IPS-15b (cell line): ENCODE results near the gene KCNG4.

Source experiments
- H3K27me3 ChIP-seq: one replicate; pipeline ENCODE4 v1.6.1; 2013; ENCODE audit warnings: low read length; ENCODE audit not compliant: control insufficient read depth, insufficient read depth
- H3K36me3 ChIP-seq: one replicate; pipeline ENCODE4 v1.6.1; 2013; ENCODE audit warnings: low read length; ENCODE audit not compliant: control insufficient read depth, insufficient read depth
- H3K4me1 ChIP-seq: one replicate; pipeline ENCODE4 v1.6.1; 2013; ENCODE audit warnings: mild to moderate bottlenecking, low read length; ENCODE audit not compliant: control insufficient read depth, insufficient read depth
- H3K4me3 ChIP-seq: one replicate; pipeline ENCODE4 v1.5.1; 2013; ENCODE audit warnings: low read depth, low read length
- H3K9ac ChIP-seq: one replicate; pipeline ENCODE4 v1.6.1; 2013; ENCODE audit warnings: low read depth, mild to moderate bottlenecking, low read length
- H3K9me3 ChIP-seq: one replicate; pipeline ENCODE4 v1.6.1; 2013; ENCODE audit warnings: mild to moderate bottlenecking, low read length; ENCODE audit not compliant: control insufficient read depth, insufficient read depth

The KCNG4 gene

DNA sequence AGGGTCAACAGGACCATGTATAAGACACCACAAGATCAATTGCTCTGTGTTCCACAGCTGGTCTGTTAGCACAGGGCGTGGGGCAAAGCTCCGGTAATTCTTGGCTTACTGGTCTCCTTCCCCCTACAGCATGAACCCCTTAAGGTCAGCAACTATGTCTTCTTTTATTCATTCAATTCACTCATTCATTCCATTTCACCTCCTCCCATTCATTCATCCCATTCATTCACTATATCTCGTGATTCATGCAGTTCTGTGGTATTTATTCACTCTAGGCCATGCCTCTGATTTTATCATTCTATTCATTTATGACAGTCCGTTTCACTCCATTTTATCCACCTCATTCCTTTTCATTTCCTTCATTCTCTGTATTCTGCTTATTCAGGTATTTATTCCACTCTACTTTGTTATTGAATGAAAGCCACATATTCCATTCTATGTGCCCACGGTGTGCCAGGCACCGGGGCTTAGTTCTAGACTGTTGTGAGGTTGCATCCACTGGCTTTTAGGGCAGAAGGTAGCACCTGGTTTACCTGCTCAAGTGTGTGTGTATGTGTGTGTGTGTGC lies 35.9 kb upstream of the KCNG4 start:
- Histone ChIP-seq H3K4me3 (no peak overlapping the region), H3K27me3 (peaks cover 4% of the 10 kb centered on the region), H3K9me3 (no peaks in the 10 kb centered on the region)

DNA sequence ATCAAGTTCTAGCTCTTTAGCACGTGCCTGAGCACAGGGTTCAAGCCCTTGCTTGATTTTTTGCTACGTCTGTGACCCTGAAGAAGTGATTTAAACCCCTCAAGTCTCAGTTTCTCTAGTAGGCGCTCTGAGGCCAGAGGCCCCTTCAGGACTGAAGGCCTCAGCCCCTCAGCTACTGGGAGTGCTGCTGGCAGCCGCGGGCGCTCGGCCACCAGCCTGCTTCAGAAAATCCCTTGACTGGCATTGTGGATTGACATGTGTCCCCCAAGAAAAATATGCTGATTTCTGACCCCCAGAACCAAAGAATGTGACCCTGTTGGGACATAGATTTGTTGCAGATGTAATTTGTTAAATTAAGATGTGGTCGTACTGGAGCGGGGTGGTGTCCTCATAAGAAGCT lies 34.7 kb upstream of the KCNG4 start:
- Histone ChIP-seq H3K9me3 (no peaks in the 10 kb centered on the region), H3K27me3 (peaks cover 4% of the 10 kb centered on the region), H3K4me3 (no peak overlapping the region), H3K4me1 (peaks cover 8% of the 10 kb centered on the region), H3K9ac (no peak overlapping the region), H3K36me3 (no peaks in the 10 kb centered on the region)

More for the DNA sequence above, 35.9 kb upstream of the KCNG4 start:
- peaks cover 8% of the 10 kb centered on the region for H3K4me1 ChIP-seq
- no peak overlapping the region for H3K9ac ChIP-seq
- no peaks in the 10 kb centered on the region for H3K36me3 ChIP-seq

DNA sequence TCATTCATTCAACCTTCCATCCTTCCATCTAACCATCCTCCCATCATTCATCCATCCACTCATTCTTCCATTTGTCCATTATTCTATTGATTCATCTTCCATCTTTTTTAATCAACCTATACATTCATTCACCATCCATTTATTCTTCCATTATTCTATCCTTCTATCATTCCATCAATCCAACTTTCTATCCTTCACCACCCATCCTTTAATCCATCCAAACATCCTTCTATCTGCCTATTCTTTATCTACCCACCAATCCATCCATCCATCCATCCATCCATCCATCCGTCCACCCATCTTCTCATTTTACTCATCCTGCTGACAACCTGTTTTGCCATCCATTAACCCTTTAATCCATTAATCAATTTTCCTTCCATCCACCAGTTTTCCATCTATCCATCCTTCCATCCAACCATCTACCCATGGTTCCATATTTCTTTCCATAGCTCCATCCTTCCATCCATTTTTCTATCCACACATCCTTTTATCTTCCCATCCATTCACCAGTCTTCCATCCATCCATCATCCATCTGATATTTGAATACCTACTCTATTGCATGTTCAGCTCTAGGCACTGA lies 33.0 kb upstream of the KCNG4 start:
- Histone ChIP-seq H3K36me3 (no peaks in the 10 kb centered on the region), H3K9me3 (no peaks in the 10 kb centered on the region), H3K4me3 (no peak overlapping the region), H3K4me1 (no peaks in the 10 kb centered on the region), H3K27me3 (peaks cover 4% of the 10 kb centered on the region), H3K9ac (no peak overlapping the region)

DNA sequence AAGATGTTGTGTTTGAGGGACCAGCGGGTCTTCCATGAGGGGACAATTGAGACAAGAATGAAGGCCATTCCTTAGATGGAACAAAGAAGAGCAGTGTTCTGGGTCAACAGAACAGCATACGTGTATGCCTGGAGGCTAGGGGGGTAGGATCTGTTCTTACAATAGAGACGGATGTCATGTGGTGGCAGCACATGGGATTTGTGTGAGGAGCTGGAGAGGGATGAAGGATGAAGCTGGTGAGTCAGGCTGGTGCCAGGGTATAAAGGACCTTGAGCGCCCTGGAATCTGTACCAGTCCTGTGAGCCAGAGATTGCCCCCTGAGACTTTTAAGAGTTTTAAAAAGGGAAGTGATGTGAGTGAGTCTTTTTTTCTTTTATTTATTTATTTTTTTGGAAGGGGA lies 32.1 kb upstream of the KCNG4 start:
- Histone ChIP-seq H3K9ac (no peak overlapping the region), H3K4me1 (no peaks in the 10 kb centered on the region), H3K27me3 (peaks cover 4% of the 10 kb centered on the region), H3K9me3 (no peaks in the 10 kb centered on the region), H3K4me3 (no peak overlapping the region), H3K36me3 (no peaks in the 10 kb centered on the region)

DNA sequence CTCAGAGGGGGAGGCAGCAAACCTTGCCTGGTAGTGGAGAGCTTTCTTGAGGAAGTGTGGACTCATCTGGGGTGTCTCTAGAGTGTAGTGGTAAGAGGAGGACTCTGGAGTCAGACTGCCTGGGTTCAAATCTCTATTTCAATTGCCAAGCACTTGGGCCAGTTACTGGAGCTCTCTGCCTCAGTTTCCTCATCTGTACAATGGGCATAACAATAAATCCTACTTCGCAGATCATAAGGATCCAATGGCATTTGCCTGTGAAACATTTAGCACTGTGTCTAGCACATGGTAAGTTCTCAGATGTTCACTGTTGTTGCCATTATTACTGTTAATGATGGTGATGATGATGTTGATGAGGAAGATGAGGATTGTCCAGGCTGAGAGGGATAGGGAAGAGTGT lies 31.2 kb upstream of the KCNG4 start:
- no peaks in the 10 kb centered on the region for H3K9me3 ChIP-seq
- H3K27me3 ChIP-seq = peaks cover 4% of the 10 kb centered on the region
- H3K4me1 ChIP-seq = no peaks in the 10 kb centered on the region
- no peak overlapping the region for H3K9ac ChIP-seq
- H3K36me3 ChIP-seq = no peaks in the 10 kb centered on the region
- H3K4me3 ChIP-seq = no peak overlapping the region

DNA sequence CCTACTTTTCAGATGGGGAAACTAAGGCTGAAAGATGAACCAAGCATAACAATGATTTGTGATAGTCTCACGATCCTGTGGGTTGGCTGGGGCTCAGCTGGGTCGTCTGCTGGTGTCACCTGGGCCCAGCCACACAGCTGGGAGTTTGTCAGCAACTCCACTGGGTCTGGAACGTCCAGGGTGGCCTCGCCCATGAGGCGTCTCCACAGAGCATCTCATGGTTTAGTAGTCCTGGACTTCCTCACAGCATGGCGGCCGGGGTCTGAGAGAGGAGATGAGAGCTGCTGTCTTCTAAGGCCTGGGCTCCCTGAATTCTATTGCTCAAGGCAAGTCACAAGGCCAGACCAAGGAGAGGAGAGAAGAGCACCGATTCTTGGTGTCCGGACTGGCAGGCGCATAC lies 30.7 kb upstream of the KCNG4 start:
- Histone ChIP-seq H3K9ac (no peak overlapping the region), H3K27me3 (peaks cover 4% of the 10 kb centered on the region), H3K36me3 (no peaks in the 10 kb centered on the region), H3K4me3 (no peak overlapping the region), H3K4me1 (no peaks in the 10 kb centered on the region), H3K9me3 (no peaks in the 10 kb centered on the region)

DNA sequence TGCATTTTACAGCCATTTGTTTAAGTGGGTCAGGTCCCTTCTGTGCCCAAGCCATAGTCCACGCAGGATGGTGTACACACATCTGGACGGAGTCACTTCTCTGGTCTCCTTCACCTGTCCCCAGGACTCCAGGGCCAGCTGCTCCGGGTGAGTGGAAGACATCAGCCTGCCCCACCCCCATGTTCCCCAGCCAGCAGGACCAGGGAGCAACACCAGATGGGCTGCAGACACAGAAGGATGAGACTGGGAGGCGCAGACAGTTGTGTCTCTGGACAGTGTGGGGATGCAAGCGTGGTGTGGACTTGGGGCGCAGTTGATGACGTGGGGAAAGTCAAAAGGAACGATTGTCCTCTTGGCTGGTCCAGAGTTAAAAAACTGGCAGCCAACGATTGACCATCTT lies 30.3 kb upstream of the KCNG4 start:
- Histone ChIP-seq H3K27me3 (peaks cover 4% of the 10 kb centered on the region), H3K9ac (no peak overlapping the region)

DNA sequence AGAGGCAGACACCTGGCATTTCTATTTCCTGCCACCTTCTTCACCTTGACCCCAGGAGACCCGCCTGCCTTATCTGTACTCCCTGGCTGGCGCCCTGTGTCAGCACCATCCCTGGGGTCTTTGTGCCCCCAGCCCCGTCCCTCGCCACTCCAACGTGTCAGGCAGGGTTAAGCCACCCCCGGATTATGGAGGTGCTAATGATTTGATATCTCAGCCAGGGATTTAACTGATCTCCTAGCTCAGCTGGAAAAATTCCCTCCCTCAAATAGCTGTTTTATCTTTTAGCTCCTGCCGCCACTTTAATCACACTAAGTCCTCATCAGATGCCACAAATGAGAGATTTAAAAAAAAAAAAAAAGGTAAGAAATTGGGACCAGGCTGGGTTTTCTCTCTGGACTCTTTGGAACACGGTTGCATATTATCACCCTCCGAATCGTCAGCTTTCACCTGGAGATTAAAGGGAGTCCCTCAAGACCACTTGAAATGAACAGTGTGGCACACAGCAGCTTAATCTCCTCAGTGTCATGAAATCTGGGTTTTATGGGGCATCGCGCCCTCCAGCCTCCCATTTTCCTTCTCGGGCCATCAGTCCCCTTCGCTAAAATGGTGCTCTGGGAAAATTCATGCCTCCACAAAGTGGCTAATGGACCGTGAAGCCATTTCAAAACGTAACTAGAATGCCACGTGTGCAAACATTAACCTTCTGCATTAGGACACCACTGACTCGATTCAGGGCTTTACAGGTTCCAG lies 28.7 kb upstream of the KCNG4 start:
- Histone ChIP-seq H3K4me3 (no peak overlapping the region), H3K9ac (no peak overlapping the region), H3K36me3 (no peaks in the 10 kb centered on the region), H3K9me3 (no peaks in the 10 kb centered on the region), H3K4me1 (no peaks in the 10 kb centered on the region), H3K27me3 (peaks cover 4% of the 10 kb centered on the region)

More for the DNA sequence above, 30.3 kb upstream of the KCNG4 start:
- no peak overlapping the region for H3K4me3 ChIP-seq
- H3K4me1 ChIP-seq = no peaks in the 10 kb centered on the region
- no peaks in the 10 kb centered on the region for H3K36me3 ChIP-seq
- no peaks in the 10 kb centered on the region for H3K9me3 ChIP-seq

DNA sequence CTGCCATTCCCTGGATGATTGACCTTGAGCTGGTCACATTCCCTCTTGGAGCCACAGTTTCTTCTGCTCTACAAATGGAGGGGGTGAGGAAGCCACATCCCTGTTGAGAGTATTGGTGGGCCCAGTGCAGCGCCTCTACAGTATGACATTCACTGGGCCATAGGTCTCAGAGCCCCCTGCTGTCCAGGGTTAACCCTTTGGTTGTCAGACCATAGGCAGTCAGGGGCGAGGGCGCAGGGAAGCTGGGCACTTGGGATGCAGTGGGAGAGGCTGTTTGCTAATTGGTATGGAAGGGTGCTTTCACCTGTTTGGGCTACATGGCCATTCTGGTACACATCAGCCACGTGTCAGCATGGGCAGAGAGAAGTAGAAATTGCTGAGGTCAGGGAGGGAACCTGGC lies 27.6 kb upstream of the KCNG4 start:
- Histone ChIP-seq H3K27me3 (peaks cover under 1% of the 10 kb centered on the region), H3K36me3 (no peaks in the 10 kb centered on the region), H3K9me3 (no peaks in the 10 kb centered on the region), H3K9ac (no peak overlapping the region), H3K4me1 (no peaks in the 10 kb centered on the region), H3K4me3 (no peak overlapping the region)

DNA sequence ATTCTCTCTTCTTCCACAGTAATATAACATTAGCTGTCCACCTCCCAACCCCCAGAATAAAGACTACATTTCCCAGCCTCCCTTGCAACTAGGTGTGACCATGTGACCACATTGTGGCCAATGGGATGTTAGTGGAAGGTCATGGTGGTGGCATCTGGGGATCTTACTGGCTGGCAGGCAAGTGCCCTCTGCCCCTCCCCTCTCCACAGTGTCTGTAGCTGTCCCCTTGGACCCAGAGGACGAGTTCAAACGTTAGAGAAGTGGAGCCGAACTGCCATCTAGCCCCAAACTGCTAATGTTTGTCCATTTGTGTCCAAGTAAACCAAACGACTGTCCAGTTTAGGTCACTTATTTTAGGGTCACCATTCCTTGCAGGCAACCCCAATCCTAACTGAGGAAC lies 26.6 kb upstream of the KCNG4 start:
- H3K27me3 ChIP-seq = no peaks in the 10 kb centered on the region

DNA sequence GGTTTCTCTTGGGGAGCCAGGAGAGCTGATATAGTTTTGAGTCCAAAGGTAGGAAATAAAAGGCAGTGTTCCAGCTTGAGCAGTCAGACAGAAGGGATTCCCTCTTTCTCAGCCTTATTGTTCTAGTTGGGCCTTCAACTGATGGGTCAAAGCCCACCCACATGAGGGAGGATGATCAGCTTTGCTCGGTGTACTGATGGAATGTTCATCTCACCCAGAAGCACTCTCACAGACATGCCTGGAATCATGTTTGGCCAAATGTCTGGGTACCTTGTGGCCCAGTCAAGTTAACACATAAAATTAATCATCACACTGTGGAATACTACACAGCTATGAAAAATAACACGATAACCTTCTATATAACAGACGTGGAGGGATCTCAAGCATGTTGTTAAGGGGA lies 23.1 kb upstream of the KCNG4 start:
- Histone ChIP-seq H3K4me3 (no peak overlapping the region), H3K9ac (no peak overlapping the region), H3K36me3 (no peaks in the 10 kb centered on the region), H3K4me1 (no peaks in the 10 kb centered on the region), H3K27me3 (no peaks in the 10 kb centered on the region), H3K9me3 (no peaks in the 10 kb centered on the region)

More for the DNA sequence above, 26.6 kb upstream of the KCNG4 start:
- no peaks in the 10 kb centered on the region for H3K9me3 ChIP-seq
- H3K4me1 ChIP-seq = no peaks in the 10 kb centered on the region
- H3K9ac ChIP-seq = no peak overlapping the region
- no peak overlapping the region for H3K4me3 ChIP-seq
- no peaks in the 10 kb centered on the region for H3K36me3 ChIP-seq

DNA sequence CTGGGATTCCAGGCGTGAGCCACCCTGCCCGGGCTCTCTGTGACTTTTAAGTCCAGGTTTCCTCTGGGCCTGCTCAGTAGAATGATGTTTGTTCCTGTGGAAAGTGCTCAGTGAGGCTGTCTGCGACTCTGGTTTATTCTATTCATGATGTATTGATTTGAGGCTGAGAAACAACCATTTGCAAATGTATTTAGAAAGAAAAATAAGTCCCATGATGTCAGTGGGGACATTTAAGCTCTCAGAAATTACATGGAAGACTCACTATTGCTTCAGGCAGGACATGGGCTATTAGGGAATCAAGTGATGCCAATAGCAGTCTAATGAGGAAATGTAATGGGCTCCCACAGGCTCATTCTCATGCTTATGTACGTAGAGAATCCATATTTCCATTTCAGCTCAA lies 22.2 kb upstream of the KCNG4 start:
- H3K9ac ChIP-seq = no peak overlapping the region
- no peaks in the 10 kb centered on the region for H3K9me3 ChIP-seq
- no peak overlapping the region for H3K4me3 ChIP-seq
- H3K4me1 ChIP-seq = no peaks in the 10 kb centered on the region
- H3K36me3 ChIP-seq = no peaks in the 10 kb centered on the region
- no peaks in the 10 kb centered on the region for H3K27me3 ChIP-seq
